GM12872 (cell line): Measurements from ENCODE around the gene YDJC.

Source experiments
- CTCF ChIP-seq: IDR thresholded peaks from 3 replicates; pipeline ENCODE4 v1.5.1; 2011; ENCODE audit warnings: low read depth, mild to moderate bottlenecking, low read length, moderate library complexity; ENCODE audit not compliant: insufficient read depth

Gene YDJC

DNA sequence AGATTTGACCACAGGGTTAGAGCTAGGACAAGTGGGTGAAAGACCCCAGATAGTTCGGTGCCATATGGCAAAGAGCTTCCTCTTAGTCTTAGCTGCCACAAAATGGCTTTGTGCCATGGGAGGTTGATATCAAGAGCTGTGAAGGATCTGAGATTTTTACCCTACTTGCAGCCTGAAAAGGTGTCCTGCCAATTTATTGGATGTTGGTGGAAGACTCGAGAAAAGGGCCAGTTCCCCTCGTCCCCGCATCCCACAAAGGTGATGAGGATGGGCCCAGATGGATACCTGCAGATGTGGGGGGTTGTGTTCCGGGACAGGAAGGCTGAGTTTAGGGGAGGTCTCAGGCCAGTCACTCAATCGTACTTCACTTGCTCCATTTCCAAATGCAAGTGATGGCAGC is 27.2 kb downstream of the YDJC start:
- no peak for TF ChIP-seq CTCF

DNA sequence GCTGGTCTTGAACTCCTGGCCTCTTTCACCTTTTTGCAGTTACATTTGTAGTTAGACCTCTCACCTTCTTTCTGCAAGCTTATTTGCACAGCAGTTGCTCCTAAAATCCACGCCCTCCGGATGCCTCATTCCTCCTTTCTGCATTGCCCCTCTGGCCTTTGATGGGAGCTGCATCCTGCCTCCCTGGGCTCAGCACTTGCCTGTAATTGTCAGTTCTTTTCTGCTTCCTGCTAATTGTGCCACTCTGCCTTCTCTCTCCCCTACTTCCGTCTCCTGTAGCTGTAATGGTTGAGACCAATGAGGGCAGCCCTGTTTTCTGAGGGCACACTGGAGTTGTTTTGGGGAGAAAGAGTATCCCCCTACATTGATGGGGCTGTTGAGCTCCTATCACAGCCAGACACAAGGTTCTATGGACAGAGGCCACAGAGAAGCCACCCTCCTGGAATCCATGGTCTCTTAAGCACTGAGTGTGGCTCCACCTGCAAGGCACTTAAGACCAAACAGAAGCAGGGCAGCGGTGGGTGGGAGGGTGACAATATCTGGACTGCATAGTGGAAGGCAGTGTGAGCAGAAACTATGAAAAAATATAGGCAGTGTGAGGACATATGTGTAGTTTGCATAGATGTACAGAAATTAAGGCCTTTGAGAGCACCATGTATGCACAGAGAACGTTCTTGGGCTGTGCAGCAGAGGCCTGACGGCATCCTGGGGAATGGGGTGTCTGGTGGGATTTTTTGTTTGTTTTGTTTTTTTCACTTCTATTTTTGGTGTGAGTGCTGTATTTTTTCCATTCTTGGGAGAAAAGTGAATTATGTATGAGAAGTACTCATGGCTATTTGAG is 30.5 kb downstream of the YDJC start:
- no peak for TF ChIP-seq CTCF

DNA sequence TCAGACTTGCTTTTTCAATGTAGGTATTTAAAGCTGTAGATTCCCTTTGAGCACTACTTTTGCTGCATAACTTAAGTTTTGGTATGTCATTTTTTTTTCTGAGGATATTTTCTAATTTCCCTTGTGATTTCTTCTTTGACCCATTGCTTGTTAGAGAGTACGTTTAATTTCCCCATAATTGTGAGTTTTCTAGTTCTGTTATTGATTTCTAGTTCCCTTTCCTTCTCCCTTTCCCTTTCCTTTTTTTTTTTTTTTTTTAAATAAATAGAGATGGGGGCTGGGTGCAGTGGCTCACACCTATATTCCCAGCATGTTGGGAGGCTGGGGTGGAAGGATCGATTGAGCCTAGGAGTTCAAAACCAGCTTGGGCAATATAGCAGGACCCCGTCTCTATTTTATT is 31.5 kb downstream of the YDJC start:
- no peak for TF ChIP-seq CTCF

DNA sequence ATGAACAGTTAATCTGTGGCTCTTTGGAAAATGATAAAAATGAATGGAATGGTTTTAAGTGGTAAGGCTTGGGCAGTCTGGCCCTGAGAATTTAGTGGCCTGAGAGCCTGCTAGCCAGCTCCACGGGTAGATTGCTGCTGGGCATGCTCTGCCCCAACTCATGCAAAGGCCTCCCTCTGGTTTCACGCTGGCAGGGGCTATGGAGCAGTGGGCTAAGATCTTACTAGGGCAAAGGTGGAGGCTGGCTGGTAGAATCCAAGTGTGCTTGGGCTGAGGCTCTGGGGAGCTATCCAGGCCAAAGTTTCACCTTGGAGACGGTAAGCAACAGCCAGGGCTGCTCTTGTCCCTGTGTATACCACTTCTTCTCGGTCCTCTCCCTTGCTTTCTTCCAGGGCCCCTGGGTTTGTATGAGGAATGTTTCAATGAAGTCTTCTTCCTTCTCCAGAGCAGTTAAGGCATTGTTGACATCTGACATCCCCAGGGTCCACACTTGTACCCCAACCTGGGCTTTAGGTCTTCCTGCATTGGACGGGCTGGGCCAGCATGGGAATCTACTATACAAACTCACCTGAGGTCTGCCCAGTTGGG is 34.9 kb downstream of the YDJC start:
- TF ChIP-seq CTCF: no peak

GRCh38 chr22:21593406-21594232 is 36.2 kb downstream of the YDJC start:
- peak; percentile 29; the same call in 1 of the 3 replicates for TF ChIP-seq CTCF

GRCh38 chr22:21592422-21592821 is 37.4 kb downstream of the YDJC start:
- no peak for TF ChIP-seq CTCF

GRCh38 chr22:21591695-21592094 is 38.1 kb downstream of the YDJC start:
- TF ChIP-seq CTCF: no peak
